ENCODE measurements around the gene RUFY1.
"Not testable (repeated sequence)": the region's sequence is repeated elsewhere in the genome, so short reads cannot be mapped to it uniquely, and the experiment has no call there.

DNA sequence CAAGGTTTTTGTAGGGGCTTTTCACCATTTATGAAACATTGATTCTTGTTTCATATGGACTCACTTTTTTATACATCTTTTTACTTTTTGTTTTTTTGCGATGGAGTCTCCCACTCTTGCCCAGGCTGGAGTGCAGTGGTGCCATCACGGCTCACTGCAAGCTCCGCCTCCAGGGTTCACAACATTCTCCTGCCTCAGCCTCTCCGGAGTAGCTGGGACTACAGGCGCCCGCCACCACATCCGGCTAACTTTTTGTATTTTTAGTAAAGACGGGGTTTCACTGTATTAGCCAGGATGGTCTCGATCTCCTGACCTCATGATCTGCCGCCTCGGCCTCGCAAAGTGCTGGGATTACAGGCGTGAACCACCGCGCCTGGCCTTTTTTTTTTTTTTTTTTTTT lies 7.1 kb upstream of the RUFY1 start:
- not testable (repeated sequence) for TF ChIP-seq POLR2A (IDR thresholded peaks at IDR 0.05)
- TF ChIP-seq, protein P1, sequence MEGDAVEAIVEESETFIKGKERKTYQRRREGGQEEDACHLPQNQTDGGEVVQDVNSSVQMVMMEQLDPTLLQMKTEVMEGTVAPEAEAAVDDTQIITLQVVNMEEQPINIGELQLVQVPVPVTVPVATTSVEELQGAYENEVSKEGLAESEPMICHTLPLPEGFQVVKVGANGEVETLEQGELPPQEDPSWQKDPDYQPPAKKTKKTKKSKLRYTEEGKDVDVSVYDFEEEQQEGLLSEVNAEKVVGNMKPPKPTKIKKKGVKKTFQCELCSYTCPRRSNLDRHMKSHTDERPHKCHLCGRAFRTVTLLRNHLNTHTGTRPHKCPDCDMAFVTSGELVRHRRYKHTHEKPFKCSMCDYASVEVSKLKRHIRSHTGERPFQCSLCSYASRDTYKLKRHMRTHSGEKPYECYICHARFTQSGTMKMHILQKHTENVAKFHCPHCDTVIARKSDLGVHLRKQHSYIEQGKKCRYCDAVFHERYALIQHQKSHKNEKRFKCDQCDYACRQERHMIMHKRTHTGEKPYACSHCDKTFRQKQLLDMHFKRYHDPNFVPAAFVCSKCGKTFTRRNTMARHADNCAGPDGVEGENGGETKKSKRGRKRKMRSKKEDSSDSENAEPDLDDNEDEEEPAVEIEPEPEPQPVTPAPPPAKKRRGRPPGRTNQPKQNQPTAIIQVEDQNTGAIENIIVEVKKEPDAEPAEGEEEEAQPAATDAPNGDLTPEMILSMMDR (IDR thresholded peaks at IDR 0.05): not testable (repeated sequence)
